Ramos (cell line): ENCODE results near the gene CACTIN.

Experiments
- in situ Hi-C: fragments of 300-500 bp; cut with MboI; formaldehyde crosslinking; loops from one replicate; pipeline ENCODE4 v1.14.3; 2022; ENCODE audit warnings: low sequenced_read_pairs; ENCODE audit not compliant: unreplicated experiment

Gene CACTIN

DNA sequence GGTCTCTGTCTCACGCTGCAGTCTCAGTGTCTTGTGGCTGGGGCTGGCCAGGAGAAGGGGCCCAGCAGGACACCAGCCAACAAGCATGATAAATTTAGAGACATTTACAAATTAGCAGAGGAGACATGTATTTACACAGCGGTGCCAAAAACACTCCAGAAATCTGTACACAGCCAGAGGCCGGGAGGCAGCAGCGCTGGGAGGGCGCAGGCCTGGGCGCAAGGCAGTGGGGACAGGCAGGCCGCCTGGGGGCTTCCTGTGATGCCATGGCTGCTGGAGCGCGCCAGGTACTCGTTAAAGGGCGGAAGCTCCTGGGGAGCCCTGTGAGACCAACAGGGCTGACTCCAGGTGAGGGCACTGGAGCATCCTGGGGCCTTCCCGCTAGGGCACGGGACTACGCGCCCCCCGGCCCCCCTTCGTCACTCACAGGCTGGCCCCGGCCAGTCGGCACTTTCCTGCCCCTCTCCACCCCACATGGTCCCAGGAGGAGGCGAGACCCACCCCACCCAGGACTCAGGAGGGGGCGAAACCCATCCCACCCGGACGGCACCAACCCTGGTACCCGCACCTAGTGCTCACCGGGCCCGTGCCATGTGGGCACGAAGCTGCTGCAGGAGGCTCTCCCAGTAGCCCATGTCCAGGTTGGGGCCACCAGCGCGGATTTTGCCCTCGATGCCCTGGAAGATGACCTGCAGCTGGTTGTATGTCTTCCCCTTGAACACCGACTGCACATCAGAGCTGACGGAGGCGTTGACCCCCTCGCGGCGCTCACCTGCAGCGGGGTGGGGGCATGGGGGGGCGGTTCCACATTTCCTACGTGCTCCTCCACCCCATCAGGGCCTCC lies 12.6 kb downstream of the CACTIN start:
- in situ Hi-C loops, result loop anchor here (10.0 kb wide), 1 partner anchor 69 kb away; no protein-coding TSS in a partner anchor

DNA sequence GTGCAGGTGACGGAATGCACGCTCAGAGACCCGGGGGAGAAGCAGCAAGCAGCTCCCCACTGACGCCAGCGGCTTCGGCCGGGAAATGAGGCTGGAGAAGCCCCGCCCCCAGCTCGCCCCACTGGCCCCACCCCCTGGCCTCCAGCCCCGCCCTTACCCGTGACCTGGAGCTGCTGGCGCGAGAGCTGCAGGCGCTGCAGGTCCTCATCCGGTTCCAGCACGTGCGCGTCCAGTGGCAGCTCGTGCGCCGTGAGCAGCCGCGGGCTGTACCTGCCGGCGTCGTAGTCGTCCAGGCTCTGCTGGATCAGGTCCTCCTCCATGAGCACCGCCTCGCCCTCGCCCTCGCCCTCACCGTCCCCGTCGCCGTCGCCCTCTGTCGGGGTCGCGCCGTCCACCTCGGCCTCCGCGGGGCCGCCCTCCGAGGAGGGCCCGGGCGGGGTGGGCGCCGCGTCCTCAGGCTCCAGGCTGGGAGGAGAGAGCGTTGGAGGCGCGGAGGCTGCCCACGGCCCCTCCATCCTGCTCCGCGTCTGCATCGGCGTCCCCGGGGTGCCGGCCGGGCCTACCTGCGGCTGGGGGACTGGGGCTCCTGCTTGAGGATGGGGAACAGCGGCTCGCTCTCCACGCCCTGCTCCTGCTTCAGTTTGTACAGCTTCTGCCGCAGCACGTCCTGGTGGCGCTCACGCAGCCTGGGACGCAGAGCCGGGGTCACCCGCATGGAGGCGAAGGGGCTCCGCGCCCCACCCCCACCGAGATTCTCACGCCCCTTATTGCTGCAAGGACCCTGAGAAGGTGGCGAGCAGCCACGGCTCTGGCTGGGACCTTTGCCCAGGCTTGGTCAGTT lies 13.5 kb downstream of the CACTIN start:
- in situ Hi-C loops, result loop anchor here (10.0 kb wide), 1 partner anchor 68 kb away; no protein-coding TSS in a partner anchor

DNA sequence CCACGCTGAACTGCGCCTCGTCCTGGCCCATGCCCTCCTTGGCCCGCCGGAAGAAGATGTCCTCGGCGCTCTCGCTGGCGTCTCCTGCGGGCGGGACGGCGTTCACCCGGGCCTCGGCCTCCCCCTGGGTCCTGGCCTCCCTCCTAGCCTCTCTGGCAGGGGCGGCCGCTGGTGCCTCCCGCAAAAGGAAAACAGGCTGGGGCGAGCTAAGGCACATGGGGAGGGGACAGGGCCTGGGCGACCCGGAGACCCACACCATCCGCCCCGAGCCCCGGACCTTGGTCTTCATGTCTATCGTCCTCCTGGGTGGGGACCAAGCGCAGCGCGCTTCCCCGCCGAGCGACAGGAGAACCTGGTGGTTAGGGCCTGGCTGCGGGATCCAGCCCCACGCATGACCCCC lies 14.3 kb downstream of the CACTIN start:
- in situ Hi-C loops, result loop anchor here (10.0 kb wide), 1 partner anchor 68 kb away; no protein-coding TSS in a partner anchor

- in situ Hi-C loops, result loop anchor here (10.0 kb wide), 1 partner anchor 67 kb away; no protein-coding TSS in a partner anchor
Measured at GRCh38 chr19:3611841-3612240, 14.7 kb downstream of the CACTIN start.

- in situ Hi-C loops, result loop anchor here (10.0 kb wide), 1 partner anchor 66 kb away; no protein-coding TSS in a partner anchor
Measured at GRCh38 chr19:3610745-3611717, 15.6 kb downstream of the CACTIN start.

DNA sequence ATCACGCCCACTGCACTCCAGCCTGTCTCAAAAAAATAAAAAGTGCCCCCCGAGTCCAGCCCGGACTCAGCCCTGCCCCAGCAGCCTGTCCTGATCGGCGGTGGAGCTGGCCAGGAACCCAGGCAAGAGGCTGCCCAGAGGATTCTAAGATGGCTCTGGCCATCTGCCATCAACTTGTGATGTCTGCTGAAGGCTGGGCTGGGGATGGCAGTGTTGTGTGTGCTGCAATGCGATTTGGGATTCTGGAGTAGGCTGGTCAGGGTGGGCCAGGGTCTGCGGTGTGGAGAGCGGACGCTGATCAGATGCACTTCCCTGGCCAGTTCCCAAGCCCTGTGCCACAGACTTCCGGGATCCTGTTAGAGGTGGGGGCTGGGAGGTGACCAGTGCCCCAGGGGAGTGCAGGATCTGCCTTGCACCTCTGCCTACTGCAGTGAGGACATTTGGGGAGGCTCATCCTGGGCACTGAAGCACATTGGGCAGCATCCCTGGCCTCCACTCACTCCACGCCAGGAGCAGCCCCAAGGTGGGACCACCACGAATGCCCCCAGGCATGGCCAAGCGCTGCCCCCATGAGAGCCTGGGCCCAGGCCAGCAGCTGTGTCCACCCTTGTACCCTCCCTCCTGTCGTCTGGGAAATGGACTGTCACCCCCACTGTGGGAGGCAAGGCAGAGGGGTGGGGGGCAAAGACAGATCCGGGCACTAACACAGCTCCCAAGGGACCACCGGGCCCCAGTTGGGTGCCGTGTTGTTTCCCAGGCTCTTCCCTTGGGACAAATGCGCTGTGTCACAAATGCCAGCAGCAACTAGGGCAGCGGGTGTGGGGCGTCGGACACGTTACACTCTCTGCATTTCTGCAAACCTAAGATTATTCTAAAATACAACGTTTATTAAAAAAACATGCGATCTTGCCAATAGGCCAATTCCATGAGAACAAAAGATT lies 16.5 kb downstream of the CACTIN start:
- in situ Hi-C loops, result loop anchor here (10.0 kb wide), 1 partner anchor 65 kb away; no protein-coding TSS in a partner anchor

DNA sequence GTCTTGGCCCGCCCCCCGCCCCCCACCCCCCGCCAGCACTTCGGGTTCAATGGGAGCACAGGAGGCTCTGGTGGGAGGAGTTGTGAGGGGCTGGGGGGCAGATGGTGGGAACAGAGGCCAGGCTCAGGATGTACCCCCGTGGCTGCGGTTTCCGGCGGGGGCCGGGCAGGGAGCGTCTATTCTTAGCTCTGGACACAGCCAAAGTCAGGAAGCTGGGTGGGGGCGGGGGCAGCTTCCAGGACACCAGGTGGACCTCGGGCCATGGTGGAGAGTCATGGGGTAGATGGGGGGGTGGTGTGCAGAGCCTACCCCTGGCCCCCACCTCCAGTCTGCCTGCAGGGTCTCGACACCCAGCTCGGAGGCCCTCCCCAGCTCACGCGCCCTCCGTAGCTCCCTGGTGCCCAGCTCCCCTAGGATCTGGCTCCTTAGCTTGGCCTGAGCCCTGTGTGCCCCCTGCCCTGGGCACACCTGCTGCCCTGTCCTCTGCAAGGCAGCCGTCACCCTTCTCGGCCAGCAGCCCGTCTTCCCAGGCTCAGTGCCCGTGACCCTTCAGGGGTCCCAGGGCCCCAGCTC lies 17.8 kb downstream of the CACTIN start:
- in situ Hi-C loops, result no loop called here

DNA sequence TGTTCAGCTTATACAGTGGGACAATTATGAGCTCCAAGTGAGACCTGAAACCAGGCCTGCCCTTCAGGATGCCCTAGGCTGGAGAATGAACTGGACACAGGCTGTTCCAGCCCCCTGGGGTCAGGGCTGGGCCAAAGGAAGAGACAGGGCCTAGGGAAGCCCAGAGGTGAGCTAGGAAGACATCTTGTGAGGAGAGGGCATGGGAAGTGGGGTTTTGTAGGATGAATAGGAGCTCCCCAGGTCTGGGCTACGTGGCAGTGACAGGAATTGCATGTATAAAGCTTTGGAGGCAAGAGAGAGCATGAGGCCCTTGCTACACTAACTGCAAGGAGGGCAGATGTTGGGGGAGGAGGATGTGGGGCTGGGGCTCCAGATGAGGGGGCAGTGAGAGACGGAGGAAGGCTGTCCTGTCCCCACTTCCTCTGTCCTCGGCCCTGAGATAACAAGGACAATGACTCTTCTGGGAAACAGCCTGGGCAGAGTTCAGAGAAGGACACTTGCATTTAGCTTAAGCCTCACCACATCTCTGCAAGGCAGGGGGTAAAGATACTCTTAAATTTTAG lies 18.4 kb downstream of the CACTIN start:
- in situ Hi-C loops, result no loop called here

DNA sequence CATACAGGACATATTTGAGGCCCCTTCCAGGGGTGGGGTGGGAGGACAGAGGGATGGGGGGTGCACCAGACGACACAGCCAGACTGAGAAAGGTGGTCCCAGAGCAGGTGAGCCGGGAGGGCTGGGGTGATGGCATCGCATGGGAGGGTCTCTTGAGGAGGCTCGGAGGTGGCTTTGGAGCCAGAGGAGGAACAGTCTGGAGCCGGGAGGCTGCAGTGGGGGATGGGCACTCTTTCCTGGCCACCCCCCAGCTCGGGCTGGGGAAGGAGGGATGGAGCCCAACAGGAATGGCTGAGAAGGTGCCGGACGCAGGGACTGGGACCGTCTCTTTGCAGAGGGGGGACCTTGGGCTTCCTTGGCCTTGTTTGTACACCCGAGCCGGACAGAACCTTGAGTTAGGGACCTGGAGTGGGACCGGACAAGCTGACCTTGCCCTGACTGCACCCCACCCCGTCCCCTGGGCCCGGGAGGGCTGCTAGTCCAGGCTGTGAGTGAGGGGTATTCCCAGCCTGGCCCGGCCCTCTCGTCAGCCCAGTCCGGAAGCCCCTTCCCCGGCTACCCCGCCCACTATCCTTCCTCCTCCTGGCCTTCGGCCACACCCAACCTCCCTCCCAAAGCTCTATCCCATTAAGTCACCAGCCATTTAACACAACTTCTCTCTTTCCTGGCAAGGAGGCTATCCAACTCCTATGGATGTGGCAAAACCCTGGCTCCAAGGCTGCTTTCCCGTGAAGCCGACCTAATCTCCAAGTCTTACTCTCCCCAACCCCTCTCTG lies 19.1 kb downstream of the CACTIN start:
- in situ Hi-C loops, result no loop called here

DNA sequence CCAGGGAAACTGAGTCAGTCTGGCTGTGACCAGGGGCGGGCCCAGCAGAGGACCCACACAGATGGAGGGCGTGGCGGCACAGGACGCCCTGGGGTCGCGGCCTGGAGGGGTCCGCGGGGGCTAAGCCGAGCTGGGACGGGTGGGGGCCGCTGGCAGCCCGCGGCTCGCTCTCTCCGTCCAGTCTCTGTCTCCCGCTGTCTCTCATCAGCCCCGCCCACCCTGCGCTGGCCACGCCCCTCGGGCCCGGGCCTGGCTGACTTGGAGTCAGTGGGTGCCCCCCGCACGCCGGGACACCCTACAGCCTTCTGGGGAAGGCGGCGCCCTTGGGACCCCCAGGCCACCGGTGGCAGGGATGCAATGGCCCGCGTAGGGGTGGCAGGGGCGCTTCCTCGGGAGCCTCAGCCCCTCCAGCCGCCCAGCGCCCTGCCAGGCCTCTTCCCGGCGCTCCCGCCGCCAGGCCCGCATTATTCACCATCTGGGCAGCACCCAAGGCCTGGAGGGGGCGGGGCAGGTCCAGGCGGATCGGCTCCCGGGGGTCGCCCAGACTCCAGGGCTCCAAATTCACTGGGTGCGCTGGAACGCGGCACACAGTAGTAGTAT lies 19.8 kb downstream of the CACTIN start, which contains the start of gene TBXA2R:
Gene TBXA2R (minus strand): TSS at position 186 of the 600 bp plus-strand sequence. CDS start 6,241 bp downstream, outside the sequence.
- in situ Hi-C loops, result no loop called here

DNA sequence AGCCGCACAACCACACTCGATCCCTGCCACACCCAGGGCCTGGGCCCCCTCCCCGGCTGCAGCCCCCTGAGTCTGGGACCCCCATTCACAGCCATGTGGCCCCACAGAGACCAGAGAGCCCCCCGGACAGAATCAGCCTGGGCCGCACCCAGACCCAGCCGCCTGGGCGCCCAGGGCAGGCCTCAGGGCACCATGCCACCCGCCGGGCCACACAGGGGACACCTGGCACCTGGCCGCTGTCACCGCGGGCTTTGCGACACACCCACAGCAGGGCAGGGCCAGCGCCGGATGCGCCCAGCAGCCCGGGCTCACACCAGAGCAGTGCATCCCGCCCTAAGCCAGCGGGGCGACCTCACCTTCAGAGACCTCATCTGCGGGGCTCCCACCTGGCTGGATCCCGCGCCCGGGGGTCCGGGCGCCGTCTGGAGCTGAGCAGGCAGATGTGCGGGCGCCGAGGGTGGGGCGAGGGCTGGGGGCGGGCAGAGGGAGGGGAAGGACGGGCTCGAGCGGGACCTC lies 20.4 kb downstream of the CACTIN start:
- in situ Hi-C loops, result no loop called here

DNA sequence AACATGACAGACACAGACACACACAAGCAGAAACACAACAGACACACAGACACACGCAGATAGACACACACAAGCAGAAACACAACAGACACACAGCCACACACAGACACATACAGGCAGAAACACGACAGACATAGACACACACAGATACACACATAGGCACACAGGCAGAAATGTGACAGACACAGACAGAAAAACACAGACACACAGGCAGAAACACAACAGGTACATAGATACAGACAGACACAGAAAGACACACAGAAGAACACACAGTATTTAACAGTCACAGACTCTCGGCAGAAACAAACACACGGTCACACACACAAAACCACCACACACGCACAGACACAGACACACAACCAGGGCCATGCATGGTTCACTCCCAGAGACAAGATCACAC lies 20.8 kb downstream of the CACTIN start:
- in situ Hi-C loops, result no loop called here

GRCh38 chr19:3605361-3605760 lies 21.2 kb downstream of the CACTIN start:
- in situ Hi-C loops, result no loop called here

DNA sequence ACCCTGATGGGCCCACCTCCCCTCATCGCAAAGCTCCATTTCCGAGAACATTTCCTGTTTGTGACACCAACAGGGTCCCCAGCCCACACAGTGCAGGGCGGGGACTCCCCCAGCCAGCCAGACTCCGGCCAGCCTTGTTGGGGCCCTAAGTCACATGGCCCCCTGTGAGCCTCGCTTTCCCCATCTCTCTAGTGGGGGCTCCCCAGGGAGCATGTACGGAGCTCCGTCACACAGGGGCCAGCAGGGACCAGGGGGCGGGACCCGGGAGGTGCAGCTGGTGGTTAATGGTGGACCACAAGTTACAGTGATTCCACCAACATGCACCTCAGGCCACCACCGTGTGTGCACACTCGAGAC lies 21.6 kb downstream of the CACTIN start:
- in situ Hi-C loops, result no loop called here

DNA sequence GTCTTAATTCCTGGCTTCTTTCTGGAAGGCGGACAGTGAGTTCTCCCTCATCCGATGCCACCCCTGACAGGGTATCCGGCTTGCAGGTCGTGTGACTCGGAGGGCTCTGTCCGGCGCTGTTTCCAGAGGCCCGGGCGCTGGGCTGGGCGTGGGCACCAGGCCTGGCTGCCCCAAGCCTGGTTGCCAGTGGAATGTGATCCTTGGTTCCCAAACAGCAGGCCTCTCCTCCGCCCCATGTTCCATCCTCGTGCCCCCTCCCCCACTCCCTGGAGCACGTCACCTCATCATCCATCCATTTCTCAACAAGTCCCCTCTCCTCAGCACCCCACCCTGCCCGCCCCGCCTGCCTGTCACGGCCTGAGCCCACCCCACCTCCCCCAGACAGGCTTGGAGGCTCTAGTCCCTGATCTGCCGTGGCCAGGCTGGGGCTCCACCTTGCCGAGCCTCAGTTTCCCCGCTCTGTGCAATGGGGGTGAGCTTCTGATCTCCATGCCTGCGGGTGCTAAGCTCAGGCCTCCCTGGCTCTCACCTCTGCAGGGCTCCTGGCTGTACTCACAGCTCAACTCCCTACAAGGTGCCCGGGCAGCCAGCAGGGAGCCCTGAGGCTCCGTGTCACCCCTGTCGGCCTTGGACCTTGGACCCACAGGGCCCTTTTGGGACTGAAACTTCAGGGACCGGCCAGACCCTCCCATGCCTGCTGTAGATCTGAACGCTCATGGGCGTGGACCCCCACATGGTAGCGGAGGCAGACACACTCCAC lies 22.2 kb downstream of the CACTIN start:
- in situ Hi-C loops, result no loop called here
